ENCODE results near the gene AJM1.
A peak's percentile ranks its signal among the peaks of the same experiment; 100 is the strongest.
"Not testable (repeated sequence)": the region's sequence is repeated elsewhere in the genome, so short reads cannot be mapped to it uniquely, and the experiment has no call there.

The AJM1 gene

DNA sequence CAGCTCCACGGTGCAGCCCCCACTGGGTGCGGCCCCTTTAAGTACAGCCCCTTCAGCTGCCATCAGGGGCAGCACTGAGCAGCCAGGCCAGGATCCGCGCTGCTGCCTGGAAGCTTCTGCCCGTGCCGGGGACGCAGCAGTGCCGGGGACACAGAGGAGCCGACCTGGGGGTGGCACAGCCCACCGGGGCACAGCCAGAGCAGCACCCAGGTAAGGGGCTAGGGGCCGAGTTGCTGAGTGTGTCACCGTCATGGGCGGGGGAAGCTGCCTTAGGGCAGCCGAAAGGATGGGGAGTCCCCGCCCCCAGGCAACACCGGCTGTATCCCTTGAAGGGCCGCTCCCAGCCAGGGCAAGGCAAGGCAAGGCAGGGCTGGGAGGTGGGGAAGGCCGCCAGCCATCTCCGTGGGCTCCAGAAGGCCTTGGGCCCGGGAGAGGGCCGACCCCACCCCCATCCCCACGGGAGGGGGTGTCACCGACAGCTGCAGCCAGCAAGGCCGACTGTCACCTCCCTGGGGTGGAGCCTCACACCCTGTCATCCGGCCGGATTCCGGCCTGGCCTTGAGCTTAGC lies at the start of gene AJM1:
Gene AJM1 (plus strand): TSS at position 99 of the 569 bp plus-strand sequence. CDS start 1,937 bp downstream, outside the sequence.
- TF ChIP-seq, protein P1, sequence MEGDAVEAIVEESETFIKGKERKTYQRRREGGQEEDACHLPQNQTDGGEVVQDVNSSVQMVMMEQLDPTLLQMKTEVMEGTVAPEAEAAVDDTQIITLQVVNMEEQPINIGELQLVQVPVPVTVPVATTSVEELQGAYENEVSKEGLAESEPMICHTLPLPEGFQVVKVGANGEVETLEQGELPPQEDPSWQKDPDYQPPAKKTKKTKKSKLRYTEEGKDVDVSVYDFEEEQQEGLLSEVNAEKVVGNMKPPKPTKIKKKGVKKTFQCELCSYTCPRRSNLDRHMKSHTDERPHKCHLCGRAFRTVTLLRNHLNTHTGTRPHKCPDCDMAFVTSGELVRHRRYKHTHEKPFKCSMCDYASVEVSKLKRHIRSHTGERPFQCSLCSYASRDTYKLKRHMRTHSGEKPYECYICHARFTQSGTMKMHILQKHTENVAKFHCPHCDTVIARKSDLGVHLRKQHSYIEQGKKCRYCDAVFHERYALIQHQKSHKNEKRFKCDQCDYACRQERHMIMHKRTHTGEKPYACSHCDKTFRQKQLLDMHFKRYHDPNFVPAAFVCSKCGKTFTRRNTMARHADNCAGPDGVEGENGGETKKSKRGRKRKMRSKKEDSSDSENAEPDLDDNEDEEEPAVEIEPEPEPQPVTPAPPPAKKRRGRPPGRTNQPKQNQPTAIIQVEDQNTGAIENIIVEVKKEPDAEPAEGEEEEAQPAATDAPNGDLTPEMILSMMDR (IDR thresholded peaks at IDR 0.05; ENCODE audit: insufficient read depth, low read depth, low read length, missing control alignments) = peak; percentile 91
- H3K4me3 ChIP-seq (ENCODE audit: low read depth, low read length) = peak within 1 kb of the TSS; percentile 86
- peak; percentile 87 for DNase-seq (ENCODE audit: low read depth)

DNA sequence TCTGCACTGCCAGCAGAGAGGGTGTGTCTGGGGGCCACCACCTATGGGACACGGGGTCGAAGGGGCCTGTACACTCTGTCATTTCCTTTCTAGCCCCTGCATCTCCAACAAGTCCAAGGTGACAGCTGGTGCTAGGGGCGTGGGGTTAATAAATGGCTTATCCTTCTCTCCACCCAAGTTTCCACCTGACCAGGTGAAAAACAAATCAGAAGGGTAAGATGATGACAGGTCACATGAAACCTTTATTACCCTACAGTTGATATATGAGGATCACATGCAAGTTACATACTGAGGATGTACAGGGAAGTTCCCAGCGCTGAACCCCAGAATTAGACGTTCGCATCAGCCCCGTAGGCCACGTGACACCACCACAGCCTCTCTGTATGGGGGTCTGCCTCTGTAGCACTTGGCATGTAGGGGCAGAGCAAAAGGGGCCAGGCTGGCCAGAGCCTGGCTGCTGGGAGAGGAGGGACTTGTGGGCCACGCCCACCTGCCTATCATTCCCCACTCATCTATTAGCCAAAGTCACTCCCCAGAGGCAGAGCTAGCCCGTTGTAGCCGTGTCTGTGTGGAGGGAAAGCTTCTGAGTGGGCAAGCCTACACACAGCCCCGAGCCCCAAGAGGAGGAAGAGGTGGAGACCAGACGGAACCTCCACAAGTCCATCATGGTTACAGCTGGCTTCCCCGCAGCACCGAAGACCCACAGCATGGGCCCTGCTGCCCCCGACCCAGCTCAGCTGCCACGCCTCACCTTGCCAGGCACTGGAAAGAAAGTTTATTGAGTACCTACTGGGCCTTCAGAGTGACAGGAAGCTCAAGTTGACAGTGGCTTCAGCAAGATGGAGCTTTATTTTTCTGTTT lies 49.0 kb upstream of the AJM1 start:
- no peak overlapping the region for H3K4me3 ChIP-seq (ENCODE audit: low read depth, low read length)
- no peak for DNase-seq (ENCODE audit: low read depth)
- TF ChIP-seq, protein P1 (IDR thresholded peaks at IDR 0.05; ENCODE audit: insufficient read depth, low read depth, low read length, missing control alignments) = no peak

DNA sequence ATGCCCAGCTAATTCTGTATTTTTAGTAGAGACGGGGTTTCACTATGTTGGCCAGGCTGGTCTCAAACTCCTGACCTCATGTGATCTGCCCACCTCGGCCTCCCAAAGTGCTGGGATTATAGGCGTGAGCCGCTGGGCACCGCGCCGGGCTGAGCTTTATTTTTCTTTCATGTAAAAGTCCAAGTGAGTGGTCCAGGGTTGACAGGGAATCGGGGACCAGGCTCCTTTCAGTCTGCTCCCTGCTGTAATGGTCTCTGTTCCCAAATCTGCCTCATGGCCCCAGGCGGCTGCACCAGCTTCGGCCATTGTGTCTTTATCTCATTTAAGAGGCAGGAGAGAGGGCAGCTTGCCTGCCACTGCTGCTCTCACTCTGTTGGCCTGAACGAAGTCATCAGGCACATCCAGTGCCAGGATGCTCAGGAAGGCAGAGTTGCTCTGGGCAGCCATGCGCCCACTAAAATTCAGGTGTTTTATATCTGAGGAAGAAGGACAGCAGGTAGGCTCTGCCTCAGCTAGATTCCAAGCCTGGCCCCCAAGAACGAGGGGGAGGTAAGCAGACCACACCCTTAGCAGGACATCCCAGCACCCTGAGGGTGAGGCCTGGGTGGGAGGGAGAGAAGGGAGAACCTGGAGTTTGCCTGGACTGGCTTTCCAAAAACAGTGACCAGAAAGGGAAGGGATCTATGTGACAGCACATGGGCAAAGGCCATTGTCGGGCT lies 47.8 kb upstream of the AJM1 start:
- H3K4me3 ChIP-seq (ENCODE audit: low read depth, low read length) = no peak overlapping the region
- no peak for DNase-seq (ENCODE audit: low read depth)
- TF ChIP-seq, protein P1 (IDR thresholded peaks at IDR 0.05; ENCODE audit: insufficient read depth, low read depth, low read length, missing control alignments) = no peak

DNA sequence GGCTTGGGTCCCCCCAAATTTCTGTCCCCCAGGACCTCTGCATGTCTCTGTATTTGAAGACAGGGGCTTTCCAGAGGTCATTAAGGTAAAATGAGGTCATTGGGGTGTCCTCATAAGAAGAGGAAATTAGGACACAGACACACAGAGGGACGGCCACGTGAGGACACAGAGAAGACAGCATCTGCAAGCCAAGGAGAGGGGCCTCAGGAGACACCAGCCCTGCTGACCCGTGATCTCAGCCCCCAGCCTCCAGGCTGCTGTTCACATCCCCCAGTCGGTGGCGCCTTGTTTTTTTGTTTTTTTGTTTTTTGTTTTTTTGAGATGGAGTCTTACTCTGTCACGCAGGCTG lies 47.3 kb upstream of the AJM1 start:
- TF ChIP-seq, protein P1 (IDR thresholded peaks at IDR 0.05; ENCODE audit: insufficient read depth, low read depth, low read length, missing control alignments) = no peak
- DNase-seq (ENCODE audit: low read depth) = no peak
- no peak overlapping the region for H3K4me3 ChIP-seq (ENCODE audit: low read depth, low read length)

DNA sequence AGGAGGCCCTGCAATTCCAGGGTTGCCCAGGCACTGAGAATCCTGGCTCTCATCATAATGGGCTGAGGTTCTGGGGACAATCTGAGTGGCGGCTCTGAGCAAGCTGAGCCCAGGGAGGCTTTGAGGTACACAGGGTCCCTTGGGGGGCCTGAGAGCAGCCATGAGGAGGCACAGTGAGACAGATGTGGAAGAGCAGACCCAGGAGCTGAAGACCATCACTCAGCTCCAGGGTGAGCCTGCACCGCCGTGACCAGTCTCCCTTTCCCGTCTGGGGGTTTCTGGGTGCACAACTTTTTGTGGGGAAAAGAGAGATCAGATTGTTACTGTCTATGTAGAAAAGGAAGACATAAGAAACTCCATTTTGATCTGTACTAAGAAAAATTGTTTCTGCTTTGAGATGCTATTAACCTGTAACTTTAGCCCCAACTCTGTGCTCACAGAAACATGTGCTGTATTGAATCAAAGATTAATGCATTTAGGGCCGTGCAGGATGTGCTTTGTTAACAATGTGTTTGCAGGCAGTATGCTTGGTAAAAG lies 46.0 kb upstream of the AJM1 start, which contains the start of gene CCDC183:
Gene CCDC183 (plus strand): TSS at position 101 of the 537 bp plus-strand sequence. CDS start 60 bp downstream, at position 161.
- no peak for DNase-seq (ENCODE audit: low read depth)
- no peak within 1 kb of the TSS for H3K4me3 ChIP-seq (ENCODE audit: low read depth, low read length)
- TF ChIP-seq, protein P1 (IDR thresholded peaks at IDR 0.05; ENCODE audit: insufficient read depth, low read depth, low read length, missing control alignments) = no peak

DNA sequence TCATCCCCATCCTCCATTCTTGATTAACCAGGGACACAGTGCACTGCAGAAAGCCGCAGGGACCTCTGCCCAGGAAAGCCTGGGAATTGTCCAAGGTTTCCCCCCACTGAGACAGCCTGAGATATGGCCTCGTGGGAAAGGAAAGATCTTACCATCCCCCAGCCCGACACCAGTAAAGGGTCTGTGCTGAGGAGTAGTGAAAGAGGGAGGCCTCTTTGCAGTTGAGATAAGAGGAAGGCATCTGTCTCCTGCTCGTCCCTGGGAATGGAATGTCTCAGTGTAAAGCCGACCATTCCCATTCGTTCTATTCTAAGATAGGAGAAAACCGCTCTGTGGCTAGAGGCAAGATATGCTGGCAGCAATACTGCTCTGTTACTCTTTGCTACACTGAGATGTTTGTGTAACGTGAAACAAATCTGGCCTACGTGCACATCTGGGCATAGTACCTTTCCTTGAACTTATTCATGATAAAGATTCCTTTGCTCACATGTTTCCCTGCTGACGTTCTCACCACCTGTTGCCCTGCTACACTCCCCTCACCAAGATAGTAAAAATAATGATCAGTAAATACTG lies 45.4 kb upstream of the AJM1 start:
- DNase-seq (ENCODE audit: low read depth); H3K4me3 ChIP-seq (ENCODE audit: low read depth, low read length): not testable (repeated sequence)

Measured in GM12865 (cell line).